ENCODE results near the gene SPP1.
"Not testable (repeated sequence)": the region's sequence is repeated elsewhere in the genome, so short reads cannot be mapped to it uniquely, and the experiment has no call there.

The SPP1 gene

DNA sequence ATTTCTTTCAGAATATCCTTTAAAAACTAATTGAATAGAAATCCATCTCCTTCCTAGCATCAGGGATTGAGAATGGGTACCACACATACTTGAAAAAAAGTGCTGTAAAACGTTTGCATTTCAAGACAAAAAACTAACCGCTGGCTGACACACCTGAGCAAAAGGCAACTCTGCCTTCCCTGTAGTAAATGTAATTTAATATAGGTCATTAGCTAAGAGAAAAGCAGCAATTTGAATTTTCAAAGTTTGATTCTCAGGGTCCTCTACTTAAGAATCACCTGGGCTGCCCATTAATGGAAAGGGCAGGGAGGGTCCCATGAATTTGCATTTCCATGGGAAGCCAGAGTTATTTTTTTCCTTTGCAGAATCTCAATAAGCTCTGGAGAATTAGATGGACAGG is 40.5 kb upstream of the SPP1 start:
- DNase-seq (ENCODE audit: insufficient read length, low spot score) (no peak), FAIRE-seq (no peak)
- TF ChIP-seq, protein P1, sequence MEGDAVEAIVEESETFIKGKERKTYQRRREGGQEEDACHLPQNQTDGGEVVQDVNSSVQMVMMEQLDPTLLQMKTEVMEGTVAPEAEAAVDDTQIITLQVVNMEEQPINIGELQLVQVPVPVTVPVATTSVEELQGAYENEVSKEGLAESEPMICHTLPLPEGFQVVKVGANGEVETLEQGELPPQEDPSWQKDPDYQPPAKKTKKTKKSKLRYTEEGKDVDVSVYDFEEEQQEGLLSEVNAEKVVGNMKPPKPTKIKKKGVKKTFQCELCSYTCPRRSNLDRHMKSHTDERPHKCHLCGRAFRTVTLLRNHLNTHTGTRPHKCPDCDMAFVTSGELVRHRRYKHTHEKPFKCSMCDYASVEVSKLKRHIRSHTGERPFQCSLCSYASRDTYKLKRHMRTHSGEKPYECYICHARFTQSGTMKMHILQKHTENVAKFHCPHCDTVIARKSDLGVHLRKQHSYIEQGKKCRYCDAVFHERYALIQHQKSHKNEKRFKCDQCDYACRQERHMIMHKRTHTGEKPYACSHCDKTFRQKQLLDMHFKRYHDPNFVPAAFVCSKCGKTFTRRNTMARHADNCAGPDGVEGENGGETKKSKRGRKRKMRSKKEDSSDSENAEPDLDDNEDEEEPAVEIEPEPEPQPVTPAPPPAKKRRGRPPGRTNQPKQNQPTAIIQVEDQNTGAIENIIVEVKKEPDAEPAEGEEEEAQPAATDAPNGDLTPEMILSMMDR (IDR thresholded peaks at IDR 0.05; ENCODE audit: insufficient read depth, missing control alignments), result no peak

DNA sequence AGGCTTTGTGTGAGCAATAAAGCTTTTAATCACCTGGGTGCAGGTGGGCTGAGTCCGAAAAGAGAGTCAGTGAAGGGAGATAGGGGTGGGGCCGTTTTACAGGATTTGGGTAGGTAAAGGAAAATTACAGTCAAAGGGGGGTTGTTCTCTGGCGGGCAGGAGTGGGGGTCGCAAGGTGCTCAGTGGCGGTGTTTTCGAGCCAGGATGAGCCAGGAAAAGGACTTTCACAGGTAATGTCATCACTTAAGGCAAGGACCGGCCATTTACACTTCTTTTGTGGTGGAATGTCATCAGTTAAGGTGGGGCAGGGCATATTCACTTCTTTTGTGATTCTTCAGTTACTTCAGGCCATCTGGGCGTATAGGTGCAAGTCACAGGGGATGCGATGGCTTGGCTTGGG is 39.6 kb upstream of the SPP1 start:
- not testable (repeated sequence) for DNase-seq (ENCODE audit: insufficient read length, low spot score); FAIRE-seq

DNA sequence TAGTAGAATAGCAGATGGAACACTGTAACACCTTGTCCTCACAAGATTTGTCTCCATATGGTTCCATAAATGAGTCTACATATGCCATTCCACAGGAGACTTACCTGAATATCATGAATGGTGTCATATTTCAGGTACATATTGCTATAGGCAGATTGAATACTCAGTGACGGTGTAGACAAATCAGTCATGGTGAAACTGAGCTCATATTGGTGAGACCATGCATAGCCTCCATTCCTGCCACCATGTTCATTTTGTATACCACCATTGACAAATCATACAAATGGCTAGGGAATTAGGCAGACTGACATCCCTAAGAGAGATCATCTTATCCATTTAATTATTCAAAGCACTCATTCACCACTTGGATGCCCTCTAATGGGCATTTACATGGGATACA is 38.0 kb upstream of the SPP1 start:
- DNase-seq (ENCODE audit: insufficient read length, low spot score), result no peak

DNA sequence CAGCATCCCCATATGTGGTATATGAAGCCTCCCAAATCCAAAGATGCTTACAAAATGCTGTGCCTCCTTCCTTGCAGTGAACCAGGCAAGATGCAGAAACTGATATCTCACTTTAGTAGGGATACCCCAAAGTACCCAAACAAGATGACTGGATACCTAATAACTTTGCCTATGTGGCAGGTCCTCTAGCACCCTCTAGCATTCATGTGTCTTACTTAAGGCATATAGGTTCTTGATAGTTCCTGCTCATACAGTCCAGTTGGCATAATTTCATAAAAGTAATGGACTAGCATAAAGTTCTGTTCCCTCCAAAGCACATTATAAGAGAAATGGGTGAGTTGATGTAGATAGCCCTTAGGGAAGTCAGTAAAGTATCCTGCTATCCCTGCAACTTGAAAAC is 36.8 kb upstream of the SPP1 start:
- TF ChIP-seq, protein P1 (IDR thresholded peaks at IDR 0.05; ENCODE audit: insufficient read depth, missing control alignments), result no peak
- DNase-seq (ENCODE audit: insufficient read length, low spot score) (no peak), FAIRE-seq (no peak)

More for the DNA sequence above, 38.0 kb upstream of the SPP1 start:
- TF ChIP-seq, protein P1 (IDR thresholded peaks at IDR 0.05; ENCODE audit: insufficient read depth, missing control alignments), result no peak
- no peak for FAIRE-seq

DNA sequence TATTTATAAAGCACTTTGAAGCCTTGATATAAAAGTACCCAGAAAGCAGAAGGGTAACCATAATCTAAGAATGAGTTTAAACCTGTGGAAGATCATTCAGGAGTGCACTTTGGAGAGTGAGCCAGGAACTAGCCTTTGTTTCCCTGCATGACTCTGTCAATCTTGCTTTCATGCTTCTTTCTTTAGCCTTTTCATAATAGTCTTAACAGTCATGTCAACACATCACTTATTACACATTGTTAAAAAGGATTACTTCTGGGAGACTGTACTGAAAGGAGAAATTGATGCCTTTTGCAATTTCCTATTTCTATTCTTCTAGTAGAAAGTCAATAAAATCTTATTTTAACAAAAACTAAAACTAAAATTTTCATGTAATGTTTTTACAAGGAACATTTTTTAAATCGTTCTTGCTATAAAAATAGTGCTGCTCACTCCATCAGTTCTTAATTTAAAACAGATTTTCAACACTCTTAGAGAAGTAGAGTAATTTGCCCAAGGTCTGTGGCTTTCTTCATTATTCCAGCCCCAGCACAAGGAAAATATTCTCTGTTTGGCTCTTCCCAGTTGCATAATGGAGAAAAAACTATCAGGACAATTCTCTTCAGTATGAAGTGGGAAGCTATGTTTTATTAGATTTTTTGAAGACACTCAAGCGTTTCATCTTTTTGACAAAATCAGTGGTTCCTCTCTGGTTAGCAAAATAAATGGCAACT is 35.4 kb upstream of the SPP1 start:
- FAIRE-seq (no peak), DNase-seq (ENCODE audit: insufficient read length, low spot score) (no peak)
- TF ChIP-seq, protein P1 (IDR thresholded peaks at IDR 0.05; ENCODE audit: insufficient read depth, missing control alignments), result no peak

- not testable (repeated sequence) for DNase-seq (ENCODE audit: insufficient read length, low spot score); FAIRE-seq
These were observed 34.7 kb upstream of the SPP1 start for GRCh38 chr4:87940809-87941208.

DNA sequence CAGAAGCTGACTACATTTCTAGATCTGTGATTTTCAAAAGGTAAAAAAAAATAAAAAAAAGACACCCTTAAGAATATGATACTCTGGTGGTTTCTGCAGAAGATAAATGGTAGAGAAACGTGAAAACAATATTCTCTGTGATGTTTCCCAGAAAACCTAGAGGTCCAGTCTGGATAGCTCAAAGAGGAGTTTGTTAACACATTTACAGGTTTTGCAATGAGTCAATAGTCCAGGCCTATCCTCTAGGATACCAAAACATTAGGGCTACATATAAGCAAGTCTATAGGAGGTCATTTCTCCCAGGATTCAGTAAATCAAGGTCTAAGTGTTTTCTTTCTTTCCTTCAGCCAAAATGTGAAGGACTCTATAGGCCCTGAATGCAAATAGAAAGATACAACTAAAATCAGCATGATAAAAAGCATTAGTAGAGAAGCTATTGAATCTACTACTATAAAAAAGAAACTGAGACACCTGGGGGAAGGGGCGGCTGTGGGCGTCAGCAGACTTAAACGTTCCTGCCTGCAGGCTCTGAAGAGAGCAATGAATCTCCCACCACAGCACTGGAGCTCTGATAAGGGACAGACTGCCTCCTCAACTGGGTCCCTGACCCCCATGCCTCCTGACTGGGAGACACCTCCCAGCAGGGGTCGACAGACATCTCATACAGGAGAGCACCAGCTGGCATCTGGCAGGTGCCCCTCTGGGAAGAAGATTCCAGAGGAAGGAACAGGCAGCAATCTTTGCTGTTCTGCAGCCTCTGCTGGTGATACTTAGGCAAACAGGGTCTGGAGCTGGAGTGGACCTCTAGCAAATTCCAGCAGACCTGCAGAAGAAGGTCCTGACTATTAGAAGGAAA is 33.7 kb upstream of the SPP1 start:
- DNase-seq (ENCODE audit: insufficient read length, low spot score), result no peak
- TF ChIP-seq, protein P1 (IDR thresholded peaks at IDR 0.05; ENCODE audit: insufficient read depth, missing control alignments), result no peak
- no peak for FAIRE-seq

DNA sequence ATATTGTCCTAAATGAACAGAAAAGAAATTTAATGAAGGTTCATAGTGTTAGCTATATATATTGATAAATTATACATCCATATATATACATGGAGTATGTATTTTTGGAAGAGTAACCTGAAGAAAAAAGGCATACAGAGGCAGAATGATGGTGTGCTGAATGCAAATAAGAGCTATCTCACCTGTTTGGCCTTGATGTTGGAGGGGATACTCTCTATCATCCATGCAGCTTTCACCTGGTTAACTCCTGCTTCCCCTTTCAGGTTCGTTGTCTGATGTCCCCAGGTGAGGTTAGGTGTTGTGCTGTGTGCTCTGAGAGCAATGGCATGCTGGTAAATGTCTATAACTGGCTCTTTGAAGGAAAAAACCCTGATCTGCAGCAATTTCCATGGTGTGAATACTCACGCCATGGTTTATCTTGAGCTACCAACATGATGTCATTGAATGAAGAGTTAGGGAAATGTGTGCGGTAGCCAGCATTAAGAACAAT is 31.8 kb upstream of the SPP1 start:
- no peak for DNase-seq (ENCODE audit: insufficient read length, low spot score)
- FAIRE-seq, result no peak
- TF ChIP-seq, protein P1 (IDR thresholded peaks at IDR 0.05; ENCODE audit: insufficient read depth, missing control alignments), result no peak

Measured in D721Med (cell line).